Endothelial cell of umbilical vein (primary cell): ENCODE data around the gene THSD7B. TPM values are rescaled to one million over a fixed set of nuclear protein-coding genes. Genes with fewer than 3 reads are reported as not detected.

ENCODE experiments used
- BruUV-seq: library from RNA; stranded (reverse); fragments of 400-500 nt; replicated peaks from 2 replicates; lab custom pipeline; 2021; lab: Mats Ljungman, UMichigan
- CTCF ChIA-PET: fragments of 300-600, 350-600 bp; sonication (Branson Sonifier 250); formaldehyde crosslinking; loops from one replicate; lab custom pipeline; 2021; ENCODE audit warnings: antibody characterized with exemption, inconsistent platforms; lab: Charles Lee
- POLR2A ChIA-PET: fragments of 300-600, 350-600 bp; sonication (Branson Sonifier 250); formaldehyde crosslinking; loops from one replicate; lab custom pipeline; 2021; ENCODE audit warnings: antibody characterized with exemption, inconsistent platforms; lab: Charles Lee
- DNase-seq: peaks from one replicate; pipeline ENCODE4 v3.0.0-alpha.2; 2011; ENCODE audit warnings: low read depth, low spot score
- FAIRE-seq: peaks from 2 replicates; lab custom pipeline; 2011; peaks lifted over from hg19 to GRCh38; lab: Jason Lieb, UNC
- H2AFZ ChIP-seq: 2 replicates; pipeline ENCODE4 v1.6.0; 2012; ENCODE audit warnings: low read depth, low read length, control low read depth, inconsistent platforms
- H3K27ac ChIP-seq: 2 replicates; pipeline ENCODE4 v1.5.1; 2011; ENCODE audit warnings: low read depth, mild to moderate bottlenecking, control low read depth, low read length, moderate library complexity; ENCODE audit not compliant: insufficient read depth
- H3K27me3 ChIP-seq, 2 experiments: 2 replicates each; pipeline versions ENCODE4 v1.6.0 to v1.6.1; 2011; ENCODE audit warnings: low read length in 2 of 2, mixed read lengths in 1 of 2; ENCODE audit not compliant: control insufficient read depth in 2 of 2, insufficient read depth in 2 of 2
- H3K36me3 ChIP-seq, 2 experiments: 2 replicates in 1 of 2; 3 replicates in 1 of 2; pipeline ENCODE4 v1.5.1; 2011; ENCODE audit warnings: low read length in 2 of 2, mild to moderate bottlenecking in 1 of 2, moderate library complexity in 1 of 2; ENCODE audit not compliant: control insufficient read depth in 2 of 2, insufficient read depth in 2 of 2; ENCODE audit errors: extremely low read depth in 1 of 2
- H3K4me1 ChIP-seq: 3 replicates; pipeline ENCODE4 v1.5.1; 2011; ENCODE audit warnings: mild to moderate bottlenecking, low read length; ENCODE audit not compliant: control insufficient read depth, insufficient read depth; ENCODE audit errors: extremely low read depth
- H3K4me2 ChIP-seq: 2 replicates; pipeline ENCODE4 v1.6.1; 2011; ENCODE audit warnings: low read length, control low read depth, mixed read lengths; ENCODE audit not compliant: insufficient read depth
- H3K4me3 ChIP-seq, 3 experiments: fragments of 200-600 bp in 1 of 3; sonication (generic), shearing (Covaris generic) in 1 of 3; replicated peaks in 1 of 3; 2 replicates each; pipeline ENCODE4 v1.5.1; 2011 to 2016; ENCODE audit warnings: control low read depth in 3 of 3, low read length in 3 of 3, mild to moderate bottlenecking in 2 of 3, inconsistent platforms in 1 of 3, low read depth in 1 of 3, moderate library complexity in 1 of 3; ENCODE audit not compliant: insufficient read depth in 1 of 3
- H3K79me2 ChIP-seq: 2 replicates; pipeline ENCODE4 v1.6.0; 2012; ENCODE audit warnings: low read length, inconsistent platforms; ENCODE audit not compliant: control insufficient read depth, insufficient read depth
- H3K9ac ChIP-seq: replicated peaks from 2 replicates; pipeline ENCODE3; 2011; ENCODE audit warnings: low read length, control low read depth; ENCODE audit not compliant: insufficient read depth; ENCODE audit errors: extremely low read depth
- H3K9me1 ChIP-seq: replicated peaks from 3 replicates; pipeline ENCODE4 v1.6.0; 2011; ENCODE audit warnings: mild to moderate bottlenecking, low read length; ENCODE audit not compliant: control insufficient read depth, insufficient read depth; ENCODE audit errors: extremely low read depth
- H3K9me3 ChIP-seq: replicated peaks from 2 replicates; pipeline ENCODE4 v1.5.1; 2012; ENCODE audit warnings: low read length, inconsistent platforms; ENCODE audit not compliant: control insufficient read depth, insufficient read depth
- H4K20me1 ChIP-seq: replicated peaks from 2 replicates; pipeline ENCODE3; 2011; ENCODE audit warnings: mild to moderate bottlenecking, low read length; ENCODE audit not compliant: control insufficient read depth, insufficient read depth; ENCODE audit errors: extremely low read depth
- EZH2 ChIP-seq: IDR thresholded peaks from 2 replicates; pipeline ENCODE4 v1.6.1; 2012; ENCODE audit warnings: borderline replicate concordance, low read depth, mild to moderate bottlenecking, moderate library complexity, low read length, inconsistent platforms; ENCODE audit not compliant: severe bottlenecking
- FOS ChIP-seq: IDR thresholded peaks from 2 replicates; pipeline ENCODE4 v1.6.1; 2011; ENCODE audit warnings: mild to moderate bottlenecking, low read length, moderate library complexity, borderline replicate concordance; ENCODE audit not compliant: insufficient read depth
- GATA2 ChIP-seq: IDR thresholded peaks from 2 replicates; pipeline ENCODE4 v1.7.0; 2011; ENCODE audit warnings: low read depth, mild to moderate bottlenecking, moderate library complexity, mixed read lengths, low read length; ENCODE audit not compliant: insufficient read length, insufficient read depth
- JUN ChIP-seq: IDR thresholded peaks from 2 replicates; pipeline ENCODE4 v1.6.1; 2011; ENCODE audit warnings: borderline replicate concordance, low read depth; ENCODE audit not compliant: insufficient read length, insufficient read depth
- MAX ChIP-seq: IDR thresholded peaks from 2 replicates; pipeline ENCODE4 v1.6.1; 2011; ENCODE audit not compliant: insufficient read depth, insufficient read length
- MYC ChIP-seq: IDR thresholded peaks from one replicate; pipeline ENCODE4 v1.6.1; 2011; ENCODE audit warnings: mild to moderate bottlenecking, low read depth, low read length
- POLR2A ChIP-seq: IDR thresholded peaks from 2 replicates; pipeline ENCODE4 v1.6.1; 2012; ENCODE audit warnings: low read depth, mild to moderate bottlenecking, control low read depth, low read length
- POLR2AphosphoS5 ChIP-seq: IDR thresholded peaks from 2 replicates; pipeline ENCODE4 v1.6.1; 2012; ENCODE audit warnings: low read depth, mild to moderate bottlenecking, control low read depth, low read length, moderate library complexity; ENCODE audit not compliant: insufficient read depth
- dilution Hi-C: fragments of 300-500 bp; cut with MboI; formaldehyde crosslinking; loops from one replicate; pipeline ENCODE4 v1.15.0; 2019; ENCODE audit warnings: low sequenced_read_pairs; ENCODE audit not compliant: extremely low pct_ligation_motif_present
- intact Hi-C: fragments of 100-400 bp; cut with micrococcal nuclease; formaldehyde crosslinking; loops from one replicate; pipeline ENCODE4 v1.10.0; 2022
- polyA plus RNA-seq, 4 experiments: library from polyadenylated mRNA; depleted of rRNA in 3 of 4; stranded (reverse) in 3 of 4; unstranded in 1 of 4; fragments of >200 nt; gene quantifications; 2 replicates each; pipeline versions ENCODE4 v1.2.1 to v1.2.3, GENCODE V29; 2011 to 2012; ENCODE audit warnings: missing spikeins in 1 of 4
- total RNA-seq: library from RNA; stranded (reverse); gene quantifications from 2 replicates; pipeline ENCODE4 v1.2.3, GENCODE V29; 2021
- TF ChIP-seq, protein P1 (sequence below), 2 donors: IDR thresholded peaks; 1 replicate in 1 of 2; 2 replicates in 1 of 2; pipeline ENCODE4 v1.5.1; 2011; ENCODE audit warnings: low read length in 2 of 2, mild to moderate bottlenecking in 2 of 2, moderate library complexity in 2 of 2, control low read depth in 1 of 2, inconsistent platforms in 1 of 2, low read depth in 1 of 2; ENCODE audit not compliant: insufficient read depth in 1 of 2; ENCODE audit errors: extremely low read depth in 1 of 2

The THSD7B gene
- total and polyA plus RNA-seq, 2 donors (not counting 3 experiments of a cell fraction or from before 2014, with no cell fraction given) = 0.04 TPM; not detected in 1

- dilution Hi-C loops = no loop called here
- DNase-seq (no peak), FAIRE-seq (no peak)
- no peak overlapping the region for H3K4me3 ChIP-seq
- no peaks in the 10 kb centered on the region for H3K27me3 ChIP-seq
- no peaks in the 10 kb centered on the region for H3K79me2 ChIP-seq
- BruUV-seq = no TSS peak
- ChIA-PET POLR2A (no interaction called here), CTCF (no interaction called here)
- intact Hi-C loops = no loop called here
- H3K9me1 ChIP-seq = no peaks in the 10 kb centered on the region
- H4K20me1 ChIP-seq = no peaks in the 10 kb centered on the region
- no peak for TF ChIP-seq POLR2AphosphoS5
- TF ChIP-seq MAX = no peak
- TF ChIP-seq JUN = no peak
- TF ChIP-seq FOS = no peak
- no peak for TF ChIP-seq GATA2
- no peak for TF ChIP-seq EZH2
- TF ChIP-seq MYC = no peak
- no peak for TF ChIP-seq POLR2A
- TF ChIP-seq, protein P1, sequence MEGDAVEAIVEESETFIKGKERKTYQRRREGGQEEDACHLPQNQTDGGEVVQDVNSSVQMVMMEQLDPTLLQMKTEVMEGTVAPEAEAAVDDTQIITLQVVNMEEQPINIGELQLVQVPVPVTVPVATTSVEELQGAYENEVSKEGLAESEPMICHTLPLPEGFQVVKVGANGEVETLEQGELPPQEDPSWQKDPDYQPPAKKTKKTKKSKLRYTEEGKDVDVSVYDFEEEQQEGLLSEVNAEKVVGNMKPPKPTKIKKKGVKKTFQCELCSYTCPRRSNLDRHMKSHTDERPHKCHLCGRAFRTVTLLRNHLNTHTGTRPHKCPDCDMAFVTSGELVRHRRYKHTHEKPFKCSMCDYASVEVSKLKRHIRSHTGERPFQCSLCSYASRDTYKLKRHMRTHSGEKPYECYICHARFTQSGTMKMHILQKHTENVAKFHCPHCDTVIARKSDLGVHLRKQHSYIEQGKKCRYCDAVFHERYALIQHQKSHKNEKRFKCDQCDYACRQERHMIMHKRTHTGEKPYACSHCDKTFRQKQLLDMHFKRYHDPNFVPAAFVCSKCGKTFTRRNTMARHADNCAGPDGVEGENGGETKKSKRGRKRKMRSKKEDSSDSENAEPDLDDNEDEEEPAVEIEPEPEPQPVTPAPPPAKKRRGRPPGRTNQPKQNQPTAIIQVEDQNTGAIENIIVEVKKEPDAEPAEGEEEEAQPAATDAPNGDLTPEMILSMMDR (IDR thresholded peaks at IDR 0.05; ENCODE audit: extremely low read depth in 1 of 2, insufficient read depth in 1 of 2, low read depth in 1 of 2, low read length in 2 of 2) = no peak
- H3K4me2 ChIP-seq = no peak overlapping the region
- no peak overlapping the region for H2AFZ ChIP-seq
- H3K9ac ChIP-seq = no peak overlapping the region
- H3K27ac ChIP-seq = no peak overlapping the region
- H3K36me3 ChIP-seq = no peaks in the 10 kb centered on the region
- no peaks in the 10 kb centered on the region for H3K4me1 ChIP-seq
- H3K9me3 ChIP-seq = peaks cover 3% of the 10 kb centered on the region
These were observed 941.7 kb downstream of the THSD7B start for GRCh38 chr2:137706786-137707613.
